ENCODE results near the gene PKN1. TPM values are rescaled to one million over a fixed set of nuclear protein-coding genes. Genes with fewer than 3 reads are reported as not detected.

PKN1 gene
- total and polyA plus RNA-seq, 9 of the 15 experiments (the other 6 are each of a cell fraction or from before 2014, with no cell fraction given) = 0.30 to 228 (median 77.5) TPM

- no peak for TF ChIP-seq TCF15 (CRISPR knock-in tag; IDR thresholded peaks at IDR 0.05)
- TF ChIP-seq, protein P1, sequence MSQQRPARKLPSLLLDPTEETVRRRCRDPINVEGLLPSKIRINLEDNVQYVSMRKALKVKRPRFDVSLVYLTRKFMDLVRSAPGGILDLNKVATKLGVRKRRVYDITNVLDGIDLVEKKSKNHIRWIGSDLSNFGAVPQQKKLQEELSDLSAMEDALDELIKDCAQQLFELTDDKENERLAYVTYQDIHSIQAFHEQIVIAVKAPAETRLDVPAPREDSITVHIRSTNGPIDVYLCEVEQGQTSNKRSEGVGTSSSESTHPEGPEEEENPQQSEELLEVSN (IDR thresholded peaks at IDR 0.05; ENCODE audit: borderline replicate concordance in 1 of 2, extremely low read depth in 1 of 2, insufficient read depth in 1 of 2, insufficient read length in 1 of 2, low read depth in 1 of 2, low read length in 1 of 2, poor library complexity in 1 of 2, severe bottlenecking in 1 of 2) = peak; percentile 45 to 77
- peak; percentile 70 for TF ChIP-seq EGR1 (conservative IDR thresholded peaks at IDR 0.05)
- no peak for TF ChIP-seq HLTF (IDR thresholded peaks at IDR 0.05)
- TF ChIP-seq, protein P2, sequence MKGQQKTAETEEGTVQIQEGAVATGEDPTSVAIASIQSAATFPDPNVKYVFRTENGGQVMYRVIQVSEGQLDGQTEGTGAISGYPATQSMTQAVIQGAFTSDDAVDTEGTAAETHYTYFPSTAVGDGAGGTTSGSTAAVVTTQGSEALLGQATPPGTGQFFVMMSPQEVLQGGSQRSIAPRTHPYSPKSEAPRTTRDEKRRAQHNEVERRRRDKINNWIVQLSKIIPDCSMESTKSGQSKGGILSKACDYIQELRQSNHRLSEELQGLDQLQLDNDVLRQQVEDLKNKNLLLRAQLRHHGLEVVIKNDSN (CRISPR knock-in tag; IDR thresholded peaks at IDR 0.05) = peak; percentile 22; the same call in 1 of the 2 replicates
- peak; percentile 60; the same call in 1 of the 2 replicates for TF ChIP-seq HBP1 (CRISPR knock-in tag; IDR thresholded peaks at IDR 0.05)
- TF ChIP-seq IRF9 (tag; IDR thresholded peaks at IDR 0.05) = no peak
- TF ChIP-seq VEZF1 (CRISPR knock-in tag; IDR thresholded peaks at IDR 0.05) = peak; percentile 91
- peak; percentile 3; the same call in 1 of the 2 replicates for TF ChIP-seq HCFC1 (IDR thresholded peaks at IDR 0.05; ENCODE audit: low read depth, low read length)
- TF ChIP-seq MTA2 (IDR thresholded peaks at IDR 0.05; ENCODE audit: low read depth) = no peak
- no peak for TF ChIP-seq RBM25 (IDR thresholded peaks at IDR 0.05; ENCODE audit: low read depth, low read length, severe bottlenecking)
- peak; percentile 67 to 71 for TF ChIP-seq NRF1 (conservative IDR thresholded peaks at IDR 0.05 in 1 of 2, IDR thresholded peaks at IDR 0.05 in 1 of 2)
- TF ChIP-seq SNIP1 (IDR thresholded peaks at IDR 0.05; ENCODE audit: low read depth) = peak; percentile 75; the same call in 1 of the 2 replicates
- no peak for TF ChIP-seq ATF1 (CRISPR knock-in tag; IDR thresholded peaks at IDR 0.05)
- TF ChIP-seq ATF1 (tag; IDR thresholded peaks at IDR 0.05) = peak; percentile 57
- TF ChIP-seq, protein P3, sequence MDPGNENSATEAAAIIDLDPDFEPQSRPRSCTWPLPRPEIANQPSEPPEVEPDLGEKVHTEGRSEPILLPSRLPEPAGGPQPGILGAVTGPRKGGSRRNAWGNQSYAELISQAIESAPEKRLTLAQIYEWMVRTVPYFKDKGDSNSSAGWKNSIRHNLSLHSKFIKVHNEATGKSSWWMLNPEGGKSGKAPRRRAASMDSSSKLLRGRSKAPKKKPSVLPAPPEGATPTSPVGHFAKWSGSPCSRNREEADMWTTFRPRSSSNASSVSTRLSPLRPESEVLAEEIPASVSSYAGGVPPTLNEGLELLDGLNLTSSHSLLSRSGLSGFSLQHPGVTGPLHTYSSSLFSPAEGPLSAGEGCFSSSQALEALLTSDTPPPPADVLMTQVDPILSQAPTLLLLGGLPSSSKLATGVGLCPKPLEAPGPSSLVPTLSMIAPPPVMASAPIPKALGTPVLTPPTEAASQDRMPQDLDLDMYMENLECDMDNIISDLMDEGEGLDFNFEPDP (CRISPR knock-in tag; IDR thresholded peaks at IDR 0.05) = no peak
- TF ChIP-seq ZFX (CRISPR knock-in tag; IDR thresholded peaks at IDR 0.05) = peak; percentile 77
- TF ChIP-seq ZNF263 (CRISPR knock-in tag; IDR thresholded peaks at IDR 0.05; ENCODE audit: borderline replicate concordance) = peak; percentile 59; the same call in 1 of the 2 replicates
- TF ChIP-seq RBM17 (IDR thresholded peaks at IDR 0.05; ENCODE audit: borderline replicate concordance, low read depth, low read length) = no peak
Observed at GRCh38 chr19:14405758-14406644, 27.1 kb upstream of the PKN1 start (continued).
